HCT116 (cell line): ENCODE results near the gene DEF6. TPM values are rescaled to one million over a fixed set of nuclear protein-coding genes. Genes with fewer than 3 reads are reported as not detected.
A peak's percentile ranks its signal among the peaks of the same experiment; 100 is the strongest.

Source experiments
- ATAC-seq: fragments of 200-7000 bp; cut with Tn5 transposase; 2 replicates; pipeline ENCODE4 v1.9.1; 2020; ENCODE audit warnings: mild to moderate bottlenecking, moderate library complexity
- Bru-seq: library from RNA; stranded (reverse); fragments of 400-500 nt; gene quantifications from one replicate; lab custom pipeline; 2021; lab: Mats Ljungman, UMichigan
- BruChase-seq, 2 experiments: library from RNA; stranded (reverse); fragments of 400-500 nt; gene quantifications; one replicate each; lab custom pipeline; 2021; lab: Mats Ljungman, UMichigan
- BruUV-seq: library from RNA; stranded (reverse); fragments of 400-500 nt; replicated peaks from 2 replicates; lab custom pipeline; 2021; lab: Mats Ljungman, UMichigan
- CTCF ChIA-PET: fragments of 300-600 bp; sonication (Branson Sonifier 250); formaldehyde crosslinking; loops from one replicate; lab custom pipeline; 2021; ENCODE audit warnings: antibody characterized with exemption; lab: Charles Lee
- POLR2A ChIA-PET: fragments of 300-600, 350-600 bp; sonication (Branson Sonifier 250); formaldehyde crosslinking; loops from one replicate; lab custom pipeline; 2021; ENCODE audit warnings: antibody characterized with exemption; lab: Charles Lee
- RAD21 ChIA-PET, 2 experiments: fragments of 300-600 bp; sonication (Branson Sonifier 250); formaldehyde crosslinking; loops; one replicate each; lab custom pipeline; 2023; ENCODE audit warnings: low total read pairs in 2 of 2; ENCODE audit not compliant: uncharacterized antibody in 2 of 2, unreplicated experiment in 2 of 2, low non-redundant PET in 1 of 2; lab: Charles Lee
- DNase-seq: peaks from one replicate; pipeline ENCODE4 v3.0.0-alpha.2; 2010; ENCODE audit warnings: low read depth, low spot score
- H2AFZ ChIP-seq: fragments of 200-600 bp; shearing (Covaris generic), sonication (generic); 2 replicates; pipeline ENCODE4 v1.6.1; 2017; ENCODE audit warnings: low read depth, mixed run types, mixed read lengths, antibody characterized with exemption, low read length; ENCODE audit not compliant: poor library complexity, severe bottlenecking
- H3K27ac ChIP-seq: 2 replicates; pipeline ENCODE4 v1.5.1; 2012; ENCODE audit warnings: low read depth, low read length
- H3K27me3 ChIP-seq: fragments of 200-600 bp; sonication (generic); 2 replicates; pipeline ENCODE4 v1.6.1; 2016; ENCODE audit warnings: mixed run types, low read length, mixed read lengths; ENCODE audit not compliant: insufficient read depth
- H3K36me3 ChIP-seq, 2 experiments: fragments of 200-500 bp in 1 of 2; fragments of 200-600 bp in 1 of 2; sonication (Bioruptor generic) in 1 of 2; sonication (generic) in 1 of 2; 2 replicates each; pipeline versions ENCODE4 v1.5.1 to v1.6.1; 2014 to 2016; ENCODE audit warnings: low read length in 2 of 2, inconsistent platforms in 1 of 2, mixed read lengths in 1 of 2, mixed run types in 1 of 2; ENCODE audit not compliant: insufficient read depth in 2 of 2, control insufficient read depth in 1 of 2
- H3K4me1 ChIP-seq, 2 experiments: fragments of 200-600 bp in 1 of 2; sonication (generic) in 1 of 2; 2 replicates each; pipeline versions ENCODE4 v1.5.1 to v1.6.1; 2012 to 2017; ENCODE audit warnings: low read length in 2 of 2, inconsistent platforms in 1 of 2, mild to moderate bottlenecking in 1 of 2, mixed read lengths in 1 of 2, mixed run types in 1 of 2, moderate library complexity in 1 of 2; ENCODE audit not compliant: insufficient read depth in 2 of 2, control insufficient read depth in 1 of 2
- H3K4me2 ChIP-seq: fragments of 200-600 bp; sonication (generic); 2 replicates; pipeline ENCODE4 v1.6.1; 2017; ENCODE audit warnings: mixed run types, low read length, mixed read lengths
- H3K4me3 ChIP-seq, 2 experiments: fragments of 200-600 bp in 1 of 2; sonication (generic) in 1 of 2; replicated peaks in 1 of 2; 2 replicates each; pipeline ENCODE4 v1.5.1; 2011 to 2016; ENCODE audit warnings: low read length in 2 of 2, control low read depth in 1 of 2, low read depth in 1 of 2, mild to moderate bottlenecking in 1 of 2, mixed read lengths in 1 of 2, mixed run types in 1 of 2
- H3K79me2 ChIP-seq: fragments of 200-600 bp; sonication (generic); 2 replicates; pipeline ENCODE4 v1.6.1; 2017; ENCODE audit warnings: mild to moderate bottlenecking, mixed run types, low read length, moderate library complexity, mixed read lengths; ENCODE audit not compliant: insufficient read depth
- H3K9ac ChIP-seq: fragments of 200-600 bp; sonication (generic); 2 replicates; pipeline ENCODE4 v1.6.1; 2016; ENCODE audit warnings: low read length, mixed read lengths
- H3K9me2 ChIP-seq: fragments of 200-600 bp; sonication (generic), shearing (Covaris generic); 2 replicates; pipeline ENCODE4 v1.6.1; 2017; ENCODE audit warnings: mixed run types, mild to moderate bottlenecking, moderate library complexity; ENCODE audit not compliant: insufficient read depth
- H3K9me3 ChIP-seq, 2 experiments: fragments of 200-500 bp in 1 of 2; fragments of 200-600 bp in 1 of 2; sonication (Bioruptor generic) in 1 of 2; sonication (generic) in 1 of 2; 2 replicates each; pipeline ENCODE4 v1.6.1; 2014 to 2017; ENCODE audit warnings: low read length in 2 of 2, mixed read lengths in 2 of 2, inconsistent platforms in 1 of 2, low read depth in 1 of 2, mild to moderate bottlenecking in 1 of 2, mixed run types in 1 of 2, moderate library complexity in 1 of 2; ENCODE audit not compliant: control insufficient read depth in 1 of 2, insufficient read depth in 1 of 2
- H4K20me1 ChIP-seq: fragments of 200-600 bp; sonication (generic), shearing (Covaris generic); 2 replicates; pipeline ENCODE4 v1.6.1; 2017; ENCODE audit warnings: mixed run types, mild to moderate bottlenecking, moderate library complexity; ENCODE audit not compliant: insufficient read depth
- CBX3 ChIP-seq: IDR thresholded peaks from 2 replicates; pipeline ENCODE4 v1.6.1; 2012; ENCODE audit warnings: low read depth
- CEBPB ChIP-seq: IDR thresholded peaks from 2 replicates; pipeline ENCODE4 v1.6.1; 2012; ENCODE audit warnings: low read depth
- EGR1 ChIP-seq: IDR thresholded peaks from 2 replicates; pipeline ENCODE4 v1.6.1; 2012; ENCODE audit warnings: low read depth
- ELF1 ChIP-seq: IDR thresholded peaks from 2 replicates; pipeline ENCODE4 v1.6.1; 2012; ENCODE audit warnings: low read depth, borderline replicate concordance
- EZH2 ChIP-seq: fragments of 200-600 bp; sonication (generic); IDR thresholded peaks from 2 replicates; pipeline ENCODE4 v1.6.1; 2017; ENCODE audit warnings: antibody characterized with exemption, mixed run types
- EZH2phosphoT487 ChIP-seq: fragments of 200-600 bp; IDR thresholded peaks from 2 replicates; pipeline ENCODE4 v1.6.1; 2018; ENCODE audit warnings: antibody characterized with exemption, borderline replicate concordance
- JUND ChIP-seq: IDR thresholded peaks from 2 replicates; pipeline ENCODE4 v1.6.1; 2012
- POLR2A ChIP-seq: IDR thresholded peaks from 2 replicates; pipeline ENCODE4 v1.7.0; 2011; ENCODE audit warnings: borderline replicate concordance; ENCODE audit not compliant: insufficient read depth, insufficient read length; ENCODE audit errors: extremely low read depth
- RAD21 ChIP-seq: IDR thresholded peaks from 2 replicates; pipeline ENCODE4 v1.6.1; 2012; ENCODE audit warnings: low read depth, mild to moderate bottlenecking
- REST ChIP-seq: IDR thresholded peaks from 2 replicates; pipeline ENCODE4 v1.6.1; 2012; ENCODE audit warnings: low read depth
- TCF7L2 ChIP-seq: IDR thresholded peaks from 2 replicates; pipeline ENCODE4 v1.7.0; 2011; ENCODE audit warnings: borderline replicate concordance, inconsistent platforms; ENCODE audit not compliant: insufficient read depth, insufficient read length; ENCODE audit errors: extremely low read depth
- YY1 ChIP-seq: IDR thresholded peaks from 2 replicates; pipeline ENCODE4 v1.6.1; 2011; ENCODE audit warnings: low read length, low read depth, moderate library complexity, mild to moderate bottlenecking; ENCODE audit not compliant: insufficient replicate concordance; ENCODE audit errors: extremely low read depth
- ZFX ChIP-seq: fragments of 450-650 bp; IDR thresholded peaks from 2 replicates; pipeline ENCODE4 v1.6.1; 2017
- ZNF274 ChIP-seq: fragments of 200-500 bp; sonication (Bioruptor generic); IDR thresholded peaks from 2 replicates; pipeline ENCODE4 v1.6.1; 2014; ENCODE audit warnings: mild to moderate bottlenecking, low read depth, low read length, inconsistent platforms
- intact Hi-C: fragments of 100-400 bp; cut with micrococcal nuclease; formaldehyde crosslinking; loops from 2 replicates; pipeline ENCODE4 v1.10.0; 2022
- long read RNA-seq: library from polyadenylated mRNA; unstranded; transcript quantifications from one replicate; pipeline ENCODE4 v2.0.0, GENCODE V29; 2021; ENCODE audit not compliant: unreplicated experiment
- polyA plus RNA-seq: library from polyadenylated mRNA; unstranded; fragments of >200 nt; gene quantifications from 2 replicates; pipeline ENCODE4 v1.2.1, GENCODE V29; 2012; ENCODE audit warnings: missing spikeins
- total RNA-seq: library from RNA; stranded (reverse); gene quantifications from one replicate; pipeline ENCODE4 v1.2.1, GENCODE V29; 2021; ENCODE audit not compliant: unreplicated experiment
- TF ChIP-seq, protein P1 (sequence below): IDR thresholded peaks from 2 replicates; pipeline ENCODE4 v1.6.1; 2011; ENCODE audit warnings: mild to moderate bottlenecking, low read length, moderate library complexity; ENCODE audit not compliant: insufficient replicate concordance; ENCODE audit errors: extremely low read depth

DEF6 gene
- 40.4 TPM for total RNA-seq
- polyA plus RNA-seq = 43.4 and 50.8 TPM in 2 replicates
- Bru-seq, nascent RNA = percentile 72 among the genes with signal in this experiment
- BruChase-seq, experiment 1, labeled RNA remaining after a 6-hour chase = percentile 79 among the genes with signal in this experiment
- percentile 86 among the genes with signal in this experiment for BruChase-seq, experiment 2, labeled RNA remaining after a 2-hour chase
- long read RNA-seq, transcript DEF6-201 (11 exons, 2,262 nt) = major isoform, 89 of 116 reads
- long read RNA-seq, partial matches to known transcripts = 11 of 116 reads
- long read RNA-seq, other reads (novel, unspliced or antisense) = 16 of 116 reads

DNA sequence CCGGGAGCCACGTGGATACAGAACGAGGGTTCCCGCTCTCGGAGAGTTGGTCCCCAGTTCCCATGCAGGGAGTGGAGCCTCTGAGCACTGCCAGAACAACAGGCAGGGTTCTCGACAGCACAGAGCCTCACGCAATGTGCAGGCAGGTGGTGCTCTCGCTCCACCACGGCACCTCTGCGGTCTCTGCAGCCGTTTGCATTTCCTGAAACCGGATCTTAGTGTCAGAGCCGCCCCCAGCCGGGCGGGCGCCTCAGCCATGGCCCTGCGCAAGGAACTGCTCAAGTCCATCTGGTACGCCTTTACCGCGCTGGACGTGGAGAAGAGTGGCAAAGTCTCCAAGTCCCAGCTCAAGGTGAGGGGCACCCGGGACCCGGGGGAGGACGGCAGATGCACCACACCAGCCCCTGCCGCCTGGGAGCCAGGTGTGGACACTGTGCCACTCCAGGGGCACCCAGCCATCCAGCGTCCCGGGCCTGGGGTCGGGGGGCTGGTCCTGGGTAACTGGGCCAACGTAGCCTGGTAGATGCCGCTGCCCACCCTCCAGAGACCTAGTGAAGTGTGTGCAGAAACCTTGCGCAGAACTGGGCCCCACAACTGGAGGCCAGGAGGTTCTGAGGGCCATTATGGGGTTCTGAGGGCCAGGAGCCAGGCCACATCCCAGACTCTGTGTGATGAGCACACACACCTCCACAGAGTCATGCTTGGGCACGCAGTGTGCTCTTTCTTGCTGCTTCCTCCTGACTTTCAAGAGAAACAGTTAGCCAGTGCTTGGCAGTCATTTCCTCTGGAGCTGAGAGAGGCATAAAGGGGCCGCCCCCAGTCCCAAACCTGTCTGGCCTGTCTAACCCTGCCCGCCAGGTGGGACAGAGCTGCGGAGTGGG, at the start of gene DEF6:
TSS of gene DEF6 (plus strand) at position 218 of the 881 bp plus-strand sequence. CDS start at position 257, 39 bp downstream.
- BruUV-seq = TSS peak; percentile 33
- peak; percentile 81 for DNase-seq
- Histone ChIP-seq H3K9ac (peak within 1 kb of the TSS; percentile 91), H3K4me2 (peak within 1 kb of the TSS; percentile 90), H3K27ac (peak within 1 kb of the TSS; percentile 70), H3K27me3 (no peaks in the 10 kb centered on the region), H3K79me2 (peaks cover 17% of the 10 kb centered on the region; the same call in 1 of the 2 replicates), H3K9me2 (no peaks in the 10 kb centered on the region), H3K9me3 (no peaks in the 10 kb centered on the region), H3K4me1 (peaks cover 14 to 39% of the 10 kb centered on the region in 2 experiments), H3K36me3 (peaks cover 10% of the 10 kb centered on the region in 2 experiments; a peak in 3 of 4 replicates), H2AFZ (no peak within 1 kb of the TSS), H3K4me3 (peak within 1 kb of the TSS; percentile 84 to 94), H4K20me1 (no peaks in the 10 kb centered on the region)
- CTCF ChIA-PET = interaction anchor here (1.0 to 3.8 kb wide), 7 partner anchors 30 to 440 kb away, joined by 3 to 46 read pairs (median 4); partner anchors contain the start of genes FANCE and PPARD
- intact Hi-C loops = loop anchor here (1.0 to 2.0 kb wide), 4 partner anchors 45 to 439 kb away; partner anchors contain the start of genes ARMC12, PPARD and RPL10A
- POLR2A ChIA-PET = interaction anchor here (1.2 kb wide), 1 partner anchor 173 kb away, joined by 3 read pairs; no protein-coding TSS in a partner anchor
- RAD21 ChIA-PET = interaction anchor here (1.0 to 1.4 kb wide), 4 partner anchors 44 to 152 kb away, joined by 4 to 7 read pairs (median 5); partner anchors contain the start of gene PPARD (in 1 of the 2)
- peak; percentile 93 for ATAC-seq
- TF ChIP-seq ZNF274 (no peak), CBX3 (peak; percentile 75), CEBPB (no peak), RAD21 (peak; percentile 100), EZH2 (no peak), REST (no peak), JUND (no peak), TCF7L2 (peak; percentile 54), EZH2phosphoT487 (no peak), ELF1 (peak; percentile 84; the same call in 1 of the 2 replicates), ZFX (peak; percentile 49), EGR1 (peak; percentile 64), POLR2A (peak; percentile 53), YY1 (peak; percentile 73)
- TF ChIP-seq, protein P1, sequence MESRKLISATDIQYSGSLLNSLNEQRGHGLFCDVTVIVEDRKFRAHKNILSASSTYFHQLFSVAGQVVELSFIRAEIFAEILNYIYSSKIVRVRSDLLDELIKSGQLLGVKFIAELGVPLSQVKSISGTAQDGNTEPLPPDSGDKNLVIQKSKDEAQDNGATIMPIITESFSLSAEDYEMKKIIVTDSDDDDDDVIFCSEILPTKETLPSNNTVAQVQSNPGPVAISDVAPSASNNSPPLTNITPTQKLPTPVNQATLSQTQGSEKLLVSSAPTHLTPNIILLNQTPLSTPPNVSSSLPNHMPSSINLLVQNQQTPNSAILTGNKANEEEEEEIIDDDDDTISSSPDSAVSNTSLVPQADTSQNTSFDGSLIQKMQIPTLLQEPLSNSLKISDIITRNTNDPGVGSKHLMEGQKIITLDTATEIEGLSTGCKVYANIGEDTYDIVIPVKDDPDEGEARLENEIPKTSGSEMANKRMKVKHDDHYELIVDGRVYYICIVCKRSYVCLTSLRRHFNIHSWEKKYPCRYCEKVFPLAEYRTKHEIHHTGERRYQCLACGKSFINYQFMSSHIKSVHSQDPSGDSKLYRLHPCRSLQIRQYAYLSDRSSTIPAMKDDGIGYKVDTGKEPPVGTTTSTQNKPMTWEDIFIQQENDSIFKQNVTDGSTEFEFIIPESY = peak; percentile 77
